Measurements from ENCODE around the gene KIAA0753.

KIAA0753 gene

DNA sequence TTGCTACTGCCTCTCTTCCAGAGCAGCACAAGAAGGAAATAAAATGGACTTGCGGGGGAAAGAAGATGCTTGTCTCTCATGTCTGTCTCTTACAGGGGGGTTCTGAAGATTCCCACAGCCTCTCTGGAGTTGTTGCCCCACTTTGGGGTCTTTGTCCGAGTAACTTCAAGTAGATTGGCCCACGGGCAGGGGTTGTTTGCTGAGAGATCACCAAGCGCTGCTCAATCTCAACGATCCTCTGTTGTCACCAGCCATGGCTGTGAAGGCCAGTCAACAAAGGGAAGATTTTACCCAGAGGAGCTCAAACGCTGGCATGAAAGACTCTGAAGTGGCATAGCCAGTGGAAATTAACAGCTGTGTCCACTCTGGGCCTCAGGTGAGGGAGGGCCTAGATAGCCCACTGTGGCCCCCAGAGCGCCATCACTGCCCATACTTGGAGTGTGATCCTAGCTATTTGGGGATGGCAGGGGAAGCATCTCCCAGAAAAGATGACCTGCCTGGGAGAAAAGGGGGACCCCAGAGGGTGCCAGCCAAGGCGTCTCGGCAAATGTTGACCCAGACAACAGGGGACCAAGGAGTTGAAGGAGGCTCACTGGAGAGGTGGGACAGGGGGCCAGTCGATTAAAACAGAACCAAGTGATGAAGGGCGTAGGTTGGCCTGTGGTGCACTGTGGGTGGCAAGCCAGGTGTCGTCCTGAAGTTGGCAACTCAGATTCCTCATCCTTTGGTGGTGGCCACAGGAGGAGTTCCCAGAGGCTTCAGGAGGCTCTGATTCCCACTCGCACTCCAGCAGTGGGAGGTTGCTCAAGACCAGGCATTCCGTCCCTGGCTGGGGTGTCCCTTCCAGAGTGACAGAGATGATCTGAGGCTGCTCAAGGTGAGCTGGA lies 44.6 kb upstream of the KIAA0753 start:
- no peaks in the 10 kb centered on the region for H3K79me2 ChIP-seq (ENCODE audit: insufficient read depth, low read length)
- no peak overlapping the region for H2AFZ ChIP-seq (ENCODE audit: low read depth, low read length, severe bottlenecking)
- no peaks in the 10 kb centered on the region for H3K9me2 ChIP-seq (replicated peaks; ENCODE audit: insufficient read depth, low read length)
- H3K27me3 ChIP-seq (ENCODE audit: low read length): no peaks in the 10 kb centered on the region
- no peaks in the 10 kb centered on the region for H4K20me1 ChIP-seq (ENCODE audit: low read depth, low read length)
- H3K9me3 ChIP-seq (ENCODE audit: insufficient read depth, low read length): no peaks in the 10 kb centered on the region
- H3K36me3 ChIP-seq (ENCODE audit: low read length): no peaks in the 10 kb centered on the region
- H3K9ac ChIP-seq (ENCODE audit: low read length): no peak overlapping the region
- no peak overlapping the region for H3K4me3 ChIP-seq (ENCODE audit: insufficient read depth, low read length, poor library complexity, severe bottlenecking)
- no peaks in the 10 kb centered on the region for H3F3A ChIP-seq (ENCODE audit: insufficient read depth)
- H3K4me2 ChIP-seq (ENCODE audit: low read depth, low read length, poor library complexity, severe bottlenecking): no peak overlapping the region
- TF ChIP-seq, protein P1, sequence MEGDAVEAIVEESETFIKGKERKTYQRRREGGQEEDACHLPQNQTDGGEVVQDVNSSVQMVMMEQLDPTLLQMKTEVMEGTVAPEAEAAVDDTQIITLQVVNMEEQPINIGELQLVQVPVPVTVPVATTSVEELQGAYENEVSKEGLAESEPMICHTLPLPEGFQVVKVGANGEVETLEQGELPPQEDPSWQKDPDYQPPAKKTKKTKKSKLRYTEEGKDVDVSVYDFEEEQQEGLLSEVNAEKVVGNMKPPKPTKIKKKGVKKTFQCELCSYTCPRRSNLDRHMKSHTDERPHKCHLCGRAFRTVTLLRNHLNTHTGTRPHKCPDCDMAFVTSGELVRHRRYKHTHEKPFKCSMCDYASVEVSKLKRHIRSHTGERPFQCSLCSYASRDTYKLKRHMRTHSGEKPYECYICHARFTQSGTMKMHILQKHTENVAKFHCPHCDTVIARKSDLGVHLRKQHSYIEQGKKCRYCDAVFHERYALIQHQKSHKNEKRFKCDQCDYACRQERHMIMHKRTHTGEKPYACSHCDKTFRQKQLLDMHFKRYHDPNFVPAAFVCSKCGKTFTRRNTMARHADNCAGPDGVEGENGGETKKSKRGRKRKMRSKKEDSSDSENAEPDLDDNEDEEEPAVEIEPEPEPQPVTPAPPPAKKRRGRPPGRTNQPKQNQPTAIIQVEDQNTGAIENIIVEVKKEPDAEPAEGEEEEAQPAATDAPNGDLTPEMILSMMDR (IDR thresholded peaks at IDR 0.05; ENCODE audit: insufficient read depth, low read length, poor library complexity, severe bottlenecking): no peak
- no peak for TF ChIP-seq EZH2phosphoT487 (conservative IDR thresholded peaks at IDR 0.05; ENCODE audit: low read length)
- H3K27ac ChIP-seq (ENCODE audit: low read depth, low read length): no peak overlapping the region

DNA sequence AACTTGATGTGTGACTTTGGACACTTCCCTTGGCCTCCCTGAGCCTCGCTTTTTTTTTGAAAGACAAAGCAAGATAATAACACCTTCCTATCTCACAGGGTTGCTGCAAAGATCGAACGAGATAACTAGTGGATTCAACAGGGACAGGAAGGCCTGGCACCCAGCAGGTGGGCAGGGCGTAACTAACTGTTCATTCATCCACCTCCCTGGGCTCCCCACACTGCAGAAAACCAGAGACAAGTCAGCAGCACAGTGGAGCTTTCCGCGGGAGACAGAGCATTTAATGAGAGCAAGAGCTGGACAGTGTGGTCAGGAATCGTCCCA lies 43.9 kb upstream of the KIAA0753 start:
- Histone ChIP-seq H3K4me3 (ENCODE audit: insufficient read depth, low read length, poor library complexity, severe bottlenecking) (no peak overlapping the region), H3K9me3 (ENCODE audit: insufficient read depth, low read length) (no peaks in the 10 kb centered on the region), H3K79me2 (ENCODE audit: insufficient read depth, low read length) (no peaks in the 10 kb centered on the region), H4K20me1 (ENCODE audit: low read depth, low read length) (no peaks in the 10 kb centered on the region), H3K9ac (ENCODE audit: low read length) (no peak overlapping the region), H3F3A (ENCODE audit: insufficient read depth) (no peaks in the 10 kb centered on the region), H3K27me3 (ENCODE audit: low read length) (no peaks in the 10 kb centered on the region), H3K4me2 (ENCODE audit: low read depth, low read length, poor library complexity, severe bottlenecking) (no peak overlapping the region), H3K27ac (ENCODE audit: low read depth, low read length) (no peak overlapping the region), H2AFZ (ENCODE audit: low read depth, low read length, severe bottlenecking) (no peak overlapping the region), H3K36me3 (ENCODE audit: low read length) (no peaks in the 10 kb centered on the region), H3K9me2 (replicated peaks; ENCODE audit: insufficient read depth, low read length) (no peaks in the 10 kb centered on the region)
- TF ChIP-seq, protein P1 (IDR thresholded peaks at IDR 0.05; ENCODE audit: insufficient read depth, low read length, poor library complexity, severe bottlenecking): no peak
- no peak for TF ChIP-seq EZH2phosphoT487 (conservative IDR thresholded peaks at IDR 0.05; ENCODE audit: low read length)

DNA sequence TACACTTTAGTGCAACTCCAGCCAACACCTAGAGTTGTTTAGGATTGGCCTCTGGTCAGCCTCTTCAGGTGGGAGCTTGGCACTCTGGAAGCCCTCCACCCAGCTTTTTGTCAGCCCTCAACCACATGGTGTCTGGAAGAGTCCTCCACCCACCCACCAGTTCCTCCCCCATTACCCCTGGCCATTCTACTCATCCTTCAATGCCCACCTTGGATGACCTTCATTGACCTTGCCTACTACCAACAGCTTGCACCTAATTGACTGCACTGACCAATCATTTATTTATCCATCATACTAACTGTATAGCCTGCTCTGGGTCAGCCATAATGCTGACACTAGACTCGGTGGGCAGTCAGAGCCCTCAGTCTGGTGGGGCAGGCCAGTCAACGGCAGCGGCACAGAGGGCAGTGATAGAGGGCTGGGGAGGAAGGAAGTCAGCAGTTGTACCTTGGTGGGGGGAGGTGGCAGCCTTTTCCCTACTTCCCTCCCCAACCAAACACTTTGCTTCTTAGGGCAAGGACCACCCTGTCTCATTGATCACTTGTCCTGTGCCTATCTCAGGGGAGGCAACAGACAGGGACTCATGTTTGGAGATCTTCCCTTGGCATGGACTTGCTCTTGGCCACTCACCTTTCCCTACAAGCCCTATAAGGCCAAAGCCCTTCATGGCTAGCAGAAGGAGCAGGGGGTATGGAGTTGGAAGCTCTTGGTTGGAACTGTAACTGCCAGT lies 43.4 kb upstream of the KIAA0753 start:
- no peaks in the 10 kb centered on the region for H3K9me2 ChIP-seq (replicated peaks; ENCODE audit: insufficient read depth, low read length)
- H3K4me3 ChIP-seq (ENCODE audit: insufficient read depth, low read length, poor library complexity, severe bottlenecking): no peak overlapping the region
- no peaks in the 10 kb centered on the region for H3F3A ChIP-seq (ENCODE audit: insufficient read depth)
- no peak overlapping the region for H3K4me2 ChIP-seq (ENCODE audit: low read depth, low read length, poor library complexity, severe bottlenecking)
- no peaks in the 10 kb centered on the region for H3K27me3 ChIP-seq (ENCODE audit: low read length)
- H2AFZ ChIP-seq (ENCODE audit: low read depth, low read length, severe bottlenecking): no peak overlapping the region
- no peaks in the 10 kb centered on the region for H3K36me3 ChIP-seq (ENCODE audit: low read length)
- no peak overlapping the region for H3K9ac ChIP-seq (ENCODE audit: low read length)
- no peak overlapping the region for H3K27ac ChIP-seq (ENCODE audit: low read depth, low read length)
- TF ChIP-seq EZH2phosphoT487 (conservative IDR thresholded peaks at IDR 0.05; ENCODE audit: low read length): no peak
- TF ChIP-seq, protein P1 (IDR thresholded peaks at IDR 0.05; ENCODE audit: insufficient read depth, low read length, poor library complexity, severe bottlenecking): no peak
- H3K9me3 ChIP-seq (ENCODE audit: insufficient read depth, low read length): no peaks in the 10 kb centered on the region
- H3K79me2 ChIP-seq (ENCODE audit: insufficient read depth, low read length): no peaks in the 10 kb centered on the region
- H4K20me1 ChIP-seq (ENCODE audit: low read depth, low read length): no peaks in the 10 kb centered on the region
